Ovary (tissue), 9 donors: ENCODE measurements around the gene TOX3. TPM values are rescaled to one million over a fixed set of nuclear protein-coding genes. Genes with fewer than 3 reads are reported as not detected.

Source experiments
- DNase-seq, 5 donors: peaks; one replicate each; pipeline ENCODE4 v3.0.0-alpha.2; 2019 to 2020
- H3K27ac ChIP-seq, 2 donors: fragments of 200-600 bp; one replicate each; pipeline versions ENCODE4 v1.5.1 to v1.8.0; 2019 to 2022
- H3K27me3 ChIP-seq: fragments of 200-600 bp; one replicate; pipeline ENCODE4 v1.8.0; 2022
- H3K36me3 ChIP-seq: fragments of 200-600 bp; sonication (generic); one replicate; pipeline ENCODE4 v1.5.1; 2019
- H3K4me1 ChIP-seq: one replicate; pipeline ENCODE4 v1.8.1; 2013; ENCODE audit warnings: mild to moderate bottlenecking, moderate library complexity; ENCODE audit not compliant: insufficient read depth
- H3K4me3 ChIP-seq: fragments of 200-600 bp; sonication (generic); one replicate; pipeline ENCODE4 v1.5.1; 2017
- H3K9me3 ChIP-seq, 2 donors: fragments of 200-600 bp in 1 of 2; sonication (generic) in 1 of 2; one replicate each; pipeline versions ENCODE4 v1.5.1 to v1.8.1; 2013 to 2019; ENCODE audit warnings: mild to moderate bottlenecking in 1 of 2, moderate library complexity in 1 of 2
- EP300 ChIP-seq: sonication (generic); formaldehyde crosslinking; IDR thresholded peaks from one replicate; pipeline ENCODE4 v1.6.1; 2017; ENCODE audit warnings: antibody characterized with exemption
- POLR2A ChIP-seq: fragments of 450-650 bp; IDR thresholded peaks from one replicate; pipeline ENCODE4 v1.6.1; 2017; ENCODE audit warnings: antibody characterized with exemption, mild to moderate bottlenecking, moderate library complexity
- WGBS, 3 donors: extraction: QIAGEN DNeasy Blood & Tissue Kit in 1 of 3; methylation state at CpG; one replicate each; pipeline versions ENCODE4 v1.1.5 to v1.1.7; 2013 to 2017; 5-methylcytosine and 5-hydroxymethylcytosine counted together
- intact Hi-C, 4 donors: fragments of 100-400 bp; cut with DNase I; formaldehyde crosslinking; loops; one replicate each; pipeline versions ENCODE4 v1.11.0 to v1.15.1; 2022 to 2023
- polyA plus RNA-seq, 2 donors: library from polyadenylated mRNA; stranded (reverse); fragments of 200-250 nt in 1 of 2; fragments of 350-450 nt in 1 of 2; fragmentation: Illumina TruSeq in 1 of 2; extraction: RNeasy Lipid Tissue Mini Kit (QIAGEN cat#74804) in 1 of 2; gene quantifications; one replicate each; pipeline ENCODE4 v1.2.3, GENCODE V29; 2013 to 2014
- total RNA-seq, 7 donors: library from RNA; depleted of rRNA in 2 of 7; stranded (reverse); fragments of >200 nt in 2 of 7; fragmentation: NEBNext Ultra II Directional in 3 of 7; extraction: Animal tissue kit (Norgen Biotek cat#: 25700) in 3 of 7; gene quantifications; one replicate each; pipeline versions ENCODE4 v1.1.0 to v1.2.4, GENCODE V29; 2016 to 2023
- TF ChIP-seq, protein P1 (sequence below), 3 donors: fragments of 450-650 bp in 2 of 3; fragments of 200-600 bp in 1 of 3; IDR thresholded peaks; one replicate each; pipeline versions ENCODE4 v1.5.1 to v1.8.0; 2016 to 2022; ENCODE audit warnings: antibody characterized with exemption in 3 of 3, mild to moderate bottlenecking in 1 of 3
- donor health status: DM: no; HTN: no; CAD: no; lungs with moderate emphysema.
- donor health status: DM: no; HTN: no; CAD: no.
- donor health status: Bipolar disorder and iron deficiency.
- donor health status: DM: yes; HTN: yes; CAD: no.
- donor health status: DM: no; HTN: no; CAD: no.
- donor health status: DM: yes; HTN: yes; CAD: no.

TOX3 gene
- total and polyA plus RNA-seq, 9 donors = 0.36 to 2.4 (median 1.2) TPM; not detected in 1

DNA sequence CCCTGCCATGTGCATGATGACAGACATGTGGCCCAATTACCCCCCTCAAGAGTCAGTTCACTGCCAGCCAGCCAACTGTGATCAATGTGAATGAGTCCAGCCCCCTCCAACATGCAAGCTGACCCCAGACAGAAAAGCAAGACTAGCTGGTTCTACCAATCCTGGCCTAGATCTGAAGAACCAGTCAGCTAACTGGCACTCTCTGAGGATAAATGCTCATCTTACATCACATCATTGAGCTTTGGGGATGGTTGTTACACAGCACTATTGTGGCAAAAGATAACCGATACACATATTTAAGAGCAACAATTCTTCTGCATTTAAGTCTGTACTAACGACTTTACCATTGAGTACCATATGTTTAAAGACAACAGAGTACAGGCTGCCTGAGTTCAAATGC, 106.7 kb downstream of the TOX3 start:
- WGBS, 3 donors = 93 to 96% (median 95%) methylated on average over 2 of the region's 2 CpGs
- intact Hi-C loops = loop anchor here in 1 of 4 donors (10.0 kb wide), 1 partner anchor 655 kb away; no protein-coding TSS in a partner anchor
- no peak for DNase-seq
- H3K4me1 ChIP-seq = no peaks in the 10 kb centered on the region
- no peaks in the 10 kb centered on the region for H3K9me3 ChIP-seq
- no peaks in the 10 kb centered on the region for H3K36me3 ChIP-seq
- H3K4me3 ChIP-seq = no peak overlapping the region
- TF ChIP-seq POLR2A (no peak), EP300 (no peak)
- TF ChIP-seq, protein P1, sequence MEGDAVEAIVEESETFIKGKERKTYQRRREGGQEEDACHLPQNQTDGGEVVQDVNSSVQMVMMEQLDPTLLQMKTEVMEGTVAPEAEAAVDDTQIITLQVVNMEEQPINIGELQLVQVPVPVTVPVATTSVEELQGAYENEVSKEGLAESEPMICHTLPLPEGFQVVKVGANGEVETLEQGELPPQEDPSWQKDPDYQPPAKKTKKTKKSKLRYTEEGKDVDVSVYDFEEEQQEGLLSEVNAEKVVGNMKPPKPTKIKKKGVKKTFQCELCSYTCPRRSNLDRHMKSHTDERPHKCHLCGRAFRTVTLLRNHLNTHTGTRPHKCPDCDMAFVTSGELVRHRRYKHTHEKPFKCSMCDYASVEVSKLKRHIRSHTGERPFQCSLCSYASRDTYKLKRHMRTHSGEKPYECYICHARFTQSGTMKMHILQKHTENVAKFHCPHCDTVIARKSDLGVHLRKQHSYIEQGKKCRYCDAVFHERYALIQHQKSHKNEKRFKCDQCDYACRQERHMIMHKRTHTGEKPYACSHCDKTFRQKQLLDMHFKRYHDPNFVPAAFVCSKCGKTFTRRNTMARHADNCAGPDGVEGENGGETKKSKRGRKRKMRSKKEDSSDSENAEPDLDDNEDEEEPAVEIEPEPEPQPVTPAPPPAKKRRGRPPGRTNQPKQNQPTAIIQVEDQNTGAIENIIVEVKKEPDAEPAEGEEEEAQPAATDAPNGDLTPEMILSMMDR (IDR thresholded peaks at IDR 0.05) = no peak
- no peak overlapping the region for H3K27ac ChIP-seq
- no peaks in the 10 kb centered on the region for H3K27me3 ChIP-seq

DNA sequence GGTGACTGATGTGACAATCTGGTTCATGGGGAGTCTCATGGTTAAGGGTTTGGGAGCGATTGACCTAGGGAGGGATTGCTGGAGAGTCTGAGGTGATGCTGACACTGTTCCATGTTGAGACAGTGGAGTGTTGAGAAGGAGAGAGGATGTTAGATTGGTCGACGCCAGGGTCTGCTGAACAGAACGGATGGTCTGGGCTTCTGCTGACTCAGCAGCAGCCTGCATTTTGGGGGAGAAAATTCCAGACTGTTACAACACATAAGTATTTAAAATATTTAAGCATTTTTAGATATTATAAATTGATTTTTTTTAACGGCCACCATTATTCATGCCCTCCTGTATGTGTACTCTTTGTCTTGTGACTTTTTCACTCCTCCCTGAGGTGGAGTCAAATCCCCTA, 107.2 kb downstream of the TOX3 start:
- TF ChIP-seq EP300 = no peak
- TF ChIP-seq POLR2A = no peak
- TF ChIP-seq, protein P1 (IDR thresholded peaks at IDR 0.05) = no peak
- WGBS, 3 donors = 82 to 88% (median 86%) methylated on average over 5 of the region's 5 CpGs
- Histone ChIP-seq H3K4me3 (no peak overlapping the region), H3K36me3 (no peaks in the 10 kb centered on the region), H3K27me3 (no peaks in the 10 kb centered on the region), H3K4me1 (no peaks in the 10 kb centered on the region), H3K27ac (no peak overlapping the region), H3K9me3 (no peaks in the 10 kb centered on the region)
- intact Hi-C loops = loop anchor here in 1 of 4 donors (10.0 kb wide), 1 partner anchor 655 kb away; no protein-coding TSS in a partner anchor
- DNase-seq = no peak

DNA sequence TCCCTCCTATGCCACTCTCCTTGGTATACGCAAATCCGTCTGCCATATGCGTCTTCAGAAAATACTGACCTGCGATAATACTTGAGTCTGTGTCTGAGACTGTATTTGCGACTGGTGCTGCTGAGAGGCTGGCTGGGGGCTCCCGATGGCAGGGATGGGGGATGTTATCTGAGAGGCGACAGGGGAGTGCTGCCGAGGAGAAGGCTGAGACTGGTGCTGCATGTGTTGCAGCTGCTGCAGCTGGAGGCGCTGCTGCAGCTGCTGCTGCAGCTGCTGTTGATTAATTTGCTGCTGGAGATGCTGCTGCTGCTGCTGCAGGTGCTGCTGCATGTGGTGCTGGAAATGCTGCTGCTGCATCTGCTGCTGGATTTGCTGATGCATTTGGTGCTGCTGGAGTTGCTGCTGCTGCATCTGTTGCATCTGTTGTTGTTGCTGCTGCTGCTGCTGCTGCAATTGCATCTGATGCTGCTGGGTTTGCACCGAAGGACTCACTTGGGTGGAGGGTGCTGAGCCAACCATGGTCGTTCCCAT, 107.7 kb downstream of the TOX3 start:
- no peaks in the 10 kb centered on the region for H3K27me3 ChIP-seq
- H3K27ac ChIP-seq = no peak overlapping the region
- no peaks in the 10 kb centered on the region for H3K36me3 ChIP-seq
- TF ChIP-seq, protein P1 (IDR thresholded peaks at IDR 0.05) = no peak
- TF ChIP-seq EP300 = no peak
- TF ChIP-seq POLR2A = no peak
- 76 to 83% (median 78%) methylated on average over 11 of the region's 11 CpGs for WGBS, 3 donors
- intact Hi-C loops = no loop called here
- no peak overlapping the region for H3K4me3 ChIP-seq
- H3K4me1 ChIP-seq = no peaks in the 10 kb centered on the region
- no peak for DNase-seq
- no peaks in the 10 kb centered on the region for H3K9me3 ChIP-seq

DNA sequence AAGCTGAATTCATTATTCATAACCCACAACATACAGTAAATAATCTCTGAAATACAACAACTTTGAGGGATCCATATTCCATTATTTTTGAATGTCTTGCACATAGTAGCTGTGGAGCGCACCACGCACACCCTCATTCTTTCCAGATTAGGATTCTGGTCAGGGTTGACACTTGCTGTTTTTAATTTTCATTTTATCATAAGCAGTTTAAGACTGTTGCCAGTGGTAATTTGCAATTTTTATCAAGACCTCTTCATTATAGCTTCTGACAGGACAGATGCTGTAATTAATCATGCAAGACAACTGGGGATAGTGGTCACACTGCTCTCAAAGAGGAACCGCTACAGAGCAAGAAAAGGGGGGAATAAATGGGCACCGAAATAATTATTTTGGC, 109.7 kb downstream of the TOX3 start:
- Histone ChIP-seq H3K4me3 (no peak overlapping the region), H3K4me1 (no peaks in the 10 kb centered on the region), H3K27ac (no peak overlapping the region), H3K9me3 (no peaks in the 10 kb centered on the region), H3K27me3 (no peaks in the 10 kb centered on the region), H3K36me3 (no peaks in the 10 kb centered on the region)
- TF ChIP-seq, protein P1 (IDR thresholded peaks at IDR 0.05) = no peak
- no peak for TF ChIP-seq POLR2A
- no peak for TF ChIP-seq EP300
- WGBS, 3 donors = 88 to 92% (median 90%) methylated on average over 4 of the region's 4 CpGs
- intact Hi-C loops = no loop called here
- DNase-seq = no peak
